H9 (cell line): ENCODE results near the gene CCR5. TPM values are rescaled to one million over a fixed set of nuclear protein-coding genes. Genes with fewer than 3 reads are reported as not detected.

Source experiments
- DNase-seq: peaks from one replicate; pipeline ENCODE4 v3.0.0-alpha.2; 2017
- H2AFZ ChIP-seq: one replicate; pipeline ENCODE4 v1.6.1; 2013; ENCODE audit warnings: mild to moderate bottlenecking, low read length, control low read depth, moderate library complexity
- H2AK5ac ChIP-seq: 2 replicates; pipeline ENCODE4 v1.6.1; 2013; ENCODE audit warnings: low read length, control low read depth, mixed read lengths; ENCODE audit not compliant: insufficient read length
- H2BK120ac ChIP-seq: one replicate; pipeline ENCODE4 v1.6.1; 2013; ENCODE audit warnings: low read depth, mild to moderate bottlenecking, low read length, control low read depth, inconsistent platforms; ENCODE audit not compliant: poor library complexity, severe bottlenecking
- H2BK12ac ChIP-seq: 2 replicates; pipeline ENCODE4 v1.6.1; 2013; ENCODE audit warnings: low read length, control low read depth, mixed read lengths, low read depth; ENCODE audit not compliant: insufficient read length
- H2BK15ac ChIP-seq: 2 replicates; pipeline ENCODE4 v1.6.1; 2013; ENCODE audit warnings: low read depth, low read length, control low read depth
- H2BK20ac ChIP-seq: one replicate; pipeline ENCODE4 v1.6.1; 2013; ENCODE audit warnings: low read depth, mild to moderate bottlenecking, low read length, control low read depth, inconsistent platforms; ENCODE audit not compliant: poor library complexity, severe bottlenecking
- H2BK5ac ChIP-seq: 2 replicates; pipeline ENCODE4 v1.6.1; 2013; ENCODE audit warnings: low read length, control low read depth, mixed read lengths; ENCODE audit not compliant: insufficient read length
- H3K14ac ChIP-seq: 2 replicates; pipeline ENCODE4 v1.6.1; 2013; ENCODE audit warnings: low read length, control low read depth; ENCODE audit not compliant: insufficient read depth
- H3K18ac ChIP-seq: 2 replicates; pipeline ENCODE4 v1.6.1; 2013; ENCODE audit warnings: low read depth, mild to moderate bottlenecking, mixed read lengths, low read length, control low read depth; ENCODE audit not compliant: insufficient read length
- H3K23ac ChIP-seq: 2 replicates; pipeline ENCODE4 v1.6.1; 2013; ENCODE audit warnings: low read length, control low read depth, mixed read lengths, low read depth; ENCODE audit not compliant: insufficient read length
- H3K23me2 ChIP-seq: 2 replicates; pipeline ENCODE4 v1.6.1; 2013; ENCODE audit warnings: low read depth, mild to moderate bottlenecking, mixed read lengths, low read length, control low read depth; ENCODE audit not compliant: insufficient read length, poor library complexity, severe bottlenecking
- H3K27ac ChIP-seq: 2 replicates; pipeline ENCODE4 v1.5.1; 2013; ENCODE audit warnings: low read length, control low read depth, mixed read lengths, low read depth; ENCODE audit not compliant: insufficient read length
- H3K27me3 ChIP-seq: 2 replicates; pipeline ENCODE4 v1.6.1; 2013; ENCODE audit warnings: low read length, control low read depth, inconsistent platforms; ENCODE audit not compliant: insufficient read depth
- H3K4ac ChIP-seq: 2 replicates; pipeline ENCODE4 v1.6.1; 2013; ENCODE audit warnings: low read depth, mild to moderate bottlenecking, control low read depth, inconsistent platforms, low read length, moderate library complexity
- H3K4me1 ChIP-seq: 2 replicates; pipeline ENCODE4 v1.6.1; 2013; ENCODE audit warnings: low read length, control low read depth, inconsistent platforms; ENCODE audit not compliant: insufficient read depth
- H3K4me2 ChIP-seq: 2 replicates; pipeline ENCODE4 v1.6.1; 2013; ENCODE audit warnings: low read length, control low read depth, mixed read lengths; ENCODE audit not compliant: insufficient read length, insufficient read depth
- H3K56ac ChIP-seq: 2 replicates; pipeline ENCODE4 v1.6.1; 2013; ENCODE audit warnings: low read depth, mild to moderate bottlenecking, mixed read lengths, low read length, control low read depth; ENCODE audit not compliant: insufficient read length
- H3K79me1 ChIP-seq: 2 replicates; pipeline ENCODE4 v1.6.1; 2013; ENCODE audit warnings: low read depth, mild to moderate bottlenecking, moderate library complexity, low read length, control low read depth, inconsistent platforms; ENCODE audit not compliant: insufficient read depth, poor library complexity, severe bottlenecking
- H3K79me2 ChIP-seq: 2 replicates; pipeline ENCODE4 v1.6.1; 2013; ENCODE audit warnings: low read length, control low read depth, inconsistent platforms; ENCODE audit not compliant: insufficient read depth
- H3K9ac ChIP-seq: 2 replicates; pipeline ENCODE4 v1.6.1; 2013; ENCODE audit warnings: low read length, control low read depth, mixed read lengths; ENCODE audit not compliant: insufficient read length; ENCODE audit errors: extremely low read depth
- H3K9me3 ChIP-seq: one replicate; pipeline ENCODE4 v1.6.1; 2013; ENCODE audit warnings: low read depth, low read length, inconsistent platforms; ENCODE audit not compliant: control insufficient read depth
- H3T11ph ChIP-seq: one replicate; pipeline ENCODE4 v1.6.1; 2013; ENCODE audit warnings: mild to moderate bottlenecking, low read length, control low read depth, inconsistent platforms
- H4K20me1 ChIP-seq: one replicate; pipeline ENCODE4 v1.6.1; 2013; ENCODE audit not compliant: control insufficient read depth, insufficient read length, insufficient read depth
- H4K5ac ChIP-seq: 2 replicates; pipeline ENCODE4 v1.6.1; 2013; ENCODE audit warnings: low read depth, mild to moderate bottlenecking, mixed read lengths, low read length, control low read depth; ENCODE audit not compliant: insufficient read length
- H4K8ac ChIP-seq: replicated peaks from 2 replicates; pipeline ENCODE4 v1.6.1; 2013; ENCODE audit warnings: low read length, control low read depth, mixed read lengths, low read depth; ENCODE audit not compliant: insufficient read length
- H4K91ac ChIP-seq: 2 replicates; pipeline ENCODE4 v1.6.1; 2013; ENCODE audit warnings: low read depth, mild to moderate bottlenecking, moderate library complexity, mixed read lengths, low read length, control low read depth; ENCODE audit not compliant: insufficient read length
- H3K27ac Mint-ChIP-seq, 3 experiments: 2 replicates in 2 of 3; 3 replicates in 1 of 3; pipeline ENCODE4 v1.8.0; 2020 to 2021; ENCODE audit warnings: mixed read lengths in 3 of 3, mild to moderate bottlenecking in 1 of 3, moderate library complexity in 1 of 3
- H3K27me3 Mint-ChIP-seq: 2 replicates; pipeline ENCODE4 v1.8.0; 2021; ENCODE audit warnings: low read depth, mild to moderate bottlenecking, moderate library complexity, mixed read lengths
- H3K36me3 Mint-ChIP-seq, 3 experiments: 2 replicates in 2 of 3; 3 replicates in 1 of 3; pipeline ENCODE4 v1.8.0; 2020 to 2021; ENCODE audit warnings: low read depth in 3 of 3, mixed read lengths in 3 of 3; ENCODE audit not compliant: insufficient read depth in 1 of 3
- H3K4me1 Mint-ChIP-seq, 2 experiments: 2 replicates each; pipeline ENCODE4 v1.8.0; 2020; ENCODE audit warnings: mixed read lengths in 2 of 2
- H3K4me3 Mint-ChIP-seq, 2 experiments: 2 replicates in 1 of 2; 3 replicates in 1 of 2; pipeline ENCODE4 v1.8.0; 2020 to 2021; ENCODE audit warnings: mild to moderate bottlenecking in 2 of 2, mixed read lengths in 2 of 2, moderate library complexity in 1 of 2
- H3K9me3 Mint-ChIP-seq, 2 experiments: 2 replicates in 1 of 2; 3 replicates in 1 of 2; pipeline ENCODE4 v1.8.0; 2020; ENCODE audit warnings: mild to moderate bottlenecking in 2 of 2, mixed read lengths in 2 of 2, moderate library complexity in 1 of 2
- CTCF ChIP-seq: fragments of 200-600 bp; sonication (generic); conservative IDR thresholded peaks from 3 replicates; pipeline ENCODE4 v1.8.0; 2021; ENCODE audit warnings: antibody characterized with exemption, mild to moderate bottlenecking
- WGBS: extraction: QIAGEN DNeasy Blood & Tissue Kit; methylation state at CpG from one replicate; pipeline ENCODE4 v1.1.7; 2013; ENCODE audit warnings: missing lambda C conversion rate, low lambda C conversion rate, mixed read lengths; ENCODE audit not compliant: insufficient read length; ENCODE audit errors: extremely low coverage; 5-methylcytosine and 5-hydroxymethylcytosine counted together
- total RNA-seq: library from RNA; stranded (reverse); gene quantifications from 2 replicates; pipeline ENCODE4 v1.2.1, GENCODE V29; 2021

CCR5 gene
- total RNA-seq, 1 experiment from 2014 or later: not detected

- Histone ChIP-seq H3K4me1 (no peaks in the 10 kb centered on the region), H3K14ac (no peak overlapping the region), H3K4ac (no peak overlapping the region), H3K9me3 (no peaks in the 10 kb centered on the region), H4K91ac (no peak overlapping the region), H3K79me2 (no peaks in the 10 kb centered on the region), H2AK5ac (no peak overlapping the region), H3K27ac (no peak overlapping the region), H2BK15ac (no peak overlapping the region), H4K8ac (no peak overlapping the region), H4K5ac (no peak overlapping the region), H3K23ac (no peak overlapping the region), H3K9ac (no peak overlapping the region), H3K56ac (no peak overlapping the region), H2BK20ac (no peak overlapping the region), H3T11ph (no peak overlapping the region), H2AFZ (no peak overlapping the region), H3K18ac (no peak overlapping the region), H2BK120ac (no peak overlapping the region), H4K20me1 (no peaks in the 10 kb centered on the region), H3K4me2 (no peak overlapping the region), H2BK5ac (no peak overlapping the region), H2BK12ac (no peak overlapping the region), H3K79me1 (no peaks in the 10 kb centered on the region), H3K23me2 (no peaks in the 10 kb centered on the region), H3K27me3 (no peaks in the 10 kb centered on the region)
- Mint-ChIP-seq H3K9me3 (no peaks in the 10 kb centered on the region), H3K4me1 (peaks cover 0 to 2% of the 10 kb centered on the region in 2 experiments; a peak in 1 of 4 replicates), H3K27me3 (peaks cover 4% of the 10 kb centered on the region), H3K4me3 (no peak overlapping the region), H3K36me3 (no peaks in the 10 kb centered on the region), H3K27ac (no peak overlapping the region)
- no peak for TF ChIP-seq CTCF
- no peak for DNase-seq
- no CpG with 5 or more reads among the region's 5 CpGs for WGBS
Observed at GRCh38 chr3:46400846-46401245, 30.1 kb downstream of the CCR5 start.
